GM21381 (cell line): ENCODE data around the gene LY86.

Experiments used
- ATAC-seq: cut with Tn5 transposase; IDR thresholded peaks from one replicate; pipeline ENCODE4 v1.9.1; 2021; ENCODE audit warnings: mild to moderate bottlenecking, moderate library complexity; ENCODE audit not compliant: unreplicated experiment

LY86 gene

GRCh38 chr6:6697620-6698019 lies 109.1 kb downstream of the LY86 start:
- ATAC-seq: no peak

- ATAC-seq: no peak
Observed at GRCh38 chr6:6699741-6700367, 111.3 kb downstream of the LY86 start.

GRCh38 chr6:6700407-6701270 lies 112.1 kb downstream of the LY86 start:
- no peak for ATAC-seq

- no peak for ATAC-seq
Observed at GRCh38 chr6:6701864-6702263, 113.3 kb downstream of the LY86 start.

GRCh38 chr6:6703699-6704098 lies 115.2 kb downstream of the LY86 start:
- ATAC-seq: no peak
